Kidney (tissue), 14 donors: ENCODE measurements around the gene MED10. TPM values are rescaled to one million over a fixed set of nuclear protein-coding genes. Genes with fewer than 3 reads are reported as not detected.

Source experiments
- DNase-seq, 5 donors: peaks; one replicate each; pipeline ENCODE4 v3.0.0-alpha.2; 2013 to 2020
- FAIRE-seq: peaks from 2 replicates; lab custom pipeline; 2012; peaks lifted over from hg19 to GRCh38; lab: Jason Lieb, UNC
- H3K27ac ChIP-seq, 2 donors: one replicate each; pipeline ENCODE4 v1.7.0; 2013; ENCODE audit warnings: low read depth in 2 of 2, low read length in 2 of 2, inconsistent platforms in 1 of 2
- H3K27me3 ChIP-seq: one replicate; pipeline ENCODE4 v1.7.1; 2013; ENCODE audit warnings: low read length, inconsistent platforms; ENCODE audit not compliant: control insufficient read depth, insufficient read depth
- H3K36me3 ChIP-seq, 3 donors: one replicate each; pipeline versions ENCODE4 v1.7.0 to v1.7.1; 2013; ENCODE audit warnings: low read length in 3 of 3, control low read depth in 1 of 3, inconsistent platforms in 1 of 3; ENCODE audit not compliant: insufficient read depth in 3 of 3, control insufficient read depth in 2 of 3
- H3K4me1 ChIP-seq, 3 donors: one replicate each; pipeline versions ENCODE4 v1.7.0 to v1.7.1; 2013; ENCODE audit warnings: low read length in 3 of 3, inconsistent platforms in 1 of 3, low read depth in 1 of 3; ENCODE audit not compliant: control insufficient read depth in 2 of 3, insufficient read depth in 2 of 3
- H3K4me3 ChIP-seq, 3 donors: one replicate each; pipeline versions ENCODE4 v1.7.0 to v1.8.1; 2013; ENCODE audit warnings: low read length in 3 of 3, control low read depth in 1 of 3, inconsistent platforms in 1 of 3
- H3K9ac ChIP-seq, 3 donors: one replicate each; pipeline versions ENCODE4 v1.7.0 to v1.7.1; 2013; ENCODE audit warnings: low read length in 3 of 3, control low read depth in 1 of 3, inconsistent platforms in 1 of 3
- H3K9me3 ChIP-seq, 3 donors: one replicate each; pipeline versions ENCODE4 v1.7.0 to v1.7.1; 2013; ENCODE audit warnings: low read length in 3 of 3, control low read depth in 1 of 3, inconsistent platforms in 1 of 3; ENCODE audit not compliant: control insufficient read depth in 2 of 3, insufficient read depth in 1 of 3
- intact Hi-C: fragments of 100-400 bp; cut with DNase I; formaldehyde crosslinking; loops from one replicate; pipeline ENCODE4 v1.11.1; 2022
- polyA plus RNA-seq: library from polyadenylated mRNA; stranded (reverse); fragments of 350-450 nt; fragmentation: Illumina TruSeq; extraction: RNeasy Lipid Tissue Mini Kit (QIAGEN cat#74804); gene quantifications from one replicate; pipeline ENCODE4 v1.2.3, GENCODE V29; 2014; ENCODE audit warnings: low read depth, low replicate concordance; ENCODE audit not compliant: insufficient read depth
- total RNA-seq: library from RNA; stranded (reverse); fragmentation: NEBNext Ultra II Directional; extraction: Animal tissue kit (Norgen Biotek cat#: 25700); gene quantifications from one replicate; pipeline ENCODE4 v1.2.1, GENCODE V29; 2021
- TF ChIP-seq, protein P1 (sequence below): IDR thresholded peaks from 3 replicates; pipeline ENCODE4 v1.5.1; 2012; ENCODE audit warnings: mild to moderate bottlenecking, moderate library complexity, borderline replicate concordance; ENCODE audit not compliant: insufficient read depth; ENCODE audit errors: extremely low read depth
- donor health status: control.
- donor health status: control.
- donor health status: control.
- donor health status: control.
- donor health status: control.
- donor health status: DM: yes; HTN: yes; CAD: no.
- donor health status: Normal renal cell carcinoma (clear cell type).

The MED10 gene
- total and polyA plus RNA-seq, 2 donors from 2014 or later = 25.9 to 32.3 TPM

- H3K36me3 ChIP-seq = no peaks in the 10 kb centered on the region
- intact Hi-C loops = no loop called here
- DNase-seq (no peak), FAIRE-seq (no peak)
- H3K27ac ChIP-seq = no peak overlapping the region
- H3K4me1 ChIP-seq = no peaks in the 10 kb centered on the region
- H3K9ac ChIP-seq = no peak overlapping the region
- no peaks in the 10 kb centered on the region for H3K9me3 ChIP-seq
- TF ChIP-seq, protein P1, sequence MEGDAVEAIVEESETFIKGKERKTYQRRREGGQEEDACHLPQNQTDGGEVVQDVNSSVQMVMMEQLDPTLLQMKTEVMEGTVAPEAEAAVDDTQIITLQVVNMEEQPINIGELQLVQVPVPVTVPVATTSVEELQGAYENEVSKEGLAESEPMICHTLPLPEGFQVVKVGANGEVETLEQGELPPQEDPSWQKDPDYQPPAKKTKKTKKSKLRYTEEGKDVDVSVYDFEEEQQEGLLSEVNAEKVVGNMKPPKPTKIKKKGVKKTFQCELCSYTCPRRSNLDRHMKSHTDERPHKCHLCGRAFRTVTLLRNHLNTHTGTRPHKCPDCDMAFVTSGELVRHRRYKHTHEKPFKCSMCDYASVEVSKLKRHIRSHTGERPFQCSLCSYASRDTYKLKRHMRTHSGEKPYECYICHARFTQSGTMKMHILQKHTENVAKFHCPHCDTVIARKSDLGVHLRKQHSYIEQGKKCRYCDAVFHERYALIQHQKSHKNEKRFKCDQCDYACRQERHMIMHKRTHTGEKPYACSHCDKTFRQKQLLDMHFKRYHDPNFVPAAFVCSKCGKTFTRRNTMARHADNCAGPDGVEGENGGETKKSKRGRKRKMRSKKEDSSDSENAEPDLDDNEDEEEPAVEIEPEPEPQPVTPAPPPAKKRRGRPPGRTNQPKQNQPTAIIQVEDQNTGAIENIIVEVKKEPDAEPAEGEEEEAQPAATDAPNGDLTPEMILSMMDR = no peak
- H3K27me3 ChIP-seq = no peaks in the 10 kb centered on the region
- no peak overlapping the region for H3K4me3 ChIP-seq
Measured at GRCh38 chr5:6397536-6398269, 19.4 kb upstream of the MED10 start.

DNA sequence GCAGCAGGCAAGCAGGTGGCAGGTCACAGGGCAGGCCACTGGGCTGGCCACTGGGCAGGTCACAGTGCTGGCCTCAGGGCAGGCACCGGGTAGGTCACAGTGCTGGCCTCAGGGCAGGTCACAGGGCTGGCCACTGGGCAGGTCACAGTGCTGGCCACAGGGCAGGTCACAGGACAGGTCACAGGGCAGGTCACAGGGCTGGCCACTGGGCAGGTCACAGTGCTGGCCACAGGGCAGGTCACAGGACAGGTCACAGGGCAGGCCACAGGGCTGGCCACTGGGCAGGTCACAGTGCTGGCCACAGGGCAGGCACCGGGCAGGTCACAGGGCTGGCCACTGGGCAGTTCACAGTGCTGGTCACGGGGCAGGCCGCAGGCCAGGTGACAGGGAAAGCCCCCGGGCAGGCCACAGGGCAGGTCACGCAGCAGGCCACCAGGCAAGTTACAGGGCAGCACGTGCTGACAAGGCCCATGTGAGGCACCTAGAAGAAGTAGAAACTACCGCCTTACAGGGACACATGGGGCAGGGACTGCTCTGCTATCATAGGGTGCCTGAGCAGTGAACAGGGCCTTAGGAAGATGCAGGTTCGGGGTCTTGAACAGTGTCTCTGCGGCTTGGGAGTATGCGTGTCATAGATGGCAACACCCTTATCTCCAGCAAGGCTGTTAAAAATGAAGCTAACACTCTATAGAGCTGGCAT lies 18.6 kb upstream of the MED10 start:
- DNase-seq = no peak
- Histone ChIP-seq H3K27ac (no peak overlapping the region), H3K9ac (no peak overlapping the region), H3K36me3 (no peaks in the 10 kb centered on the region), H3K4me3 (no peak overlapping the region), H3K4me1 (no peaks in the 10 kb centered on the region), H3K27me3 (no peaks in the 10 kb centered on the region), H3K9me3 (no peaks in the 10 kb centered on the region)
- TF ChIP-seq, protein P1 = no peak
- FAIRE-seq = no peak
- intact Hi-C loops = no loop called here

GRCh38 chr5:6396043-6396442 lies 17.7 kb upstream of the MED10 start:
- intact Hi-C loops = no loop called here
- Histone ChIP-seq H3K27me3 (no peaks in the 10 kb centered on the region), H3K4me1 (no peaks in the 10 kb centered on the region), H3K4me3 (no peak overlapping the region), H3K36me3 (no peaks in the 10 kb centered on the region), H3K27ac (no peak overlapping the region), H3K9me3 (no peaks in the 10 kb centered on the region), H3K9ac (no peak overlapping the region)
- TF ChIP-seq, protein P1 = no peak
- no peak for FAIRE-seq
- no peak for DNase-seq
